Colon (tissue), 2 donors: ENCODE data around the gene HSPB7.

Experiments used
- FAIRE-seq: peaks from 2 replicates; lab custom pipeline; 2012; peaks lifted over from hg19 to GRCh38; lab: Jason Lieb, UNC
- donor health status: control.
- donor health status: control.

HSPB7 gene

DNA sequence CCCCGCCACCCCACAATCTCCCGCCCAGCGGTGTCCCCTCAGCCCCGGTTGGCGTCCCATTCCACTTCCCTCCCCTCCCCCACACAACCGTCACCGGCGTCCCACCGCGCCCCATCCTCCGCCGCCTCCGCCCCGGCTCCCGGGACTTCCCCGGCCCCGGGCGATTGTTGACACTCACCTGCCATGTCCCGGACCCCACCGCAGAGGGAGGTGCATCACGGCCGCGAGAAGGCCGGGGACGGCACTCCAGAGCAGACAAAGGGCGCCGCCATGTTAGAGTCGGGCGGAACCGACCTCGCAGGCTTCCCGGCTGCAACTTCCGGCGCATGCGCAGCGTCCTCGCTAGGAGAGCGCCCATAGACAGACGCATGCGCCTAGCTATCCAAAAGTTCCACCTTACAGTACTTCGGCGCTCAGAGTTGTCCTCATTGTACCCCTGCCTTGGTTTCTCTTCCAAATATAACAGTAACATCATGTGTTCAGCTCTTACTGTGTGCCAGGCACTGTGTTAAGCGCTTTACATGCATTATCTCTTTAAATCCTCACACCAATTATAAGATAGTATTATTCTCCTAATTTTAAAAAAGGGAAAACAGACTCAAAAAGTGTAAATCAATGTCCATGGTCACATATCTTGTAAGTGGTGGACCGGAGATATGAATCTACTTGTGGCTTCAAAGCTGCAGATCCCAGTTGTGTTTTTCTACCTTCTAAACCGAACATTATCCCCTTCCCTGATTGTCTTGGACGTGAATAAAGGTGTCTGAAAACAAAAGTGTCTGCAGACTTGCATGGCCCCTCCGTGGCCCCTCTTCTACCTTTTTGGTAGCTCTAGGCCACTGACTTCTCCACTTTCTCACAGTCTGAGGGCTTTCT, 41.8 kb downstream of the HSPB7 start, which contains the start of gene ZBTB17:
Gene ZBTB17, minus strand, starts transcription at position 297 of the 876 bp plus-strand sequence. CDS start 27,606 bp downstream, outside the sequence.
- FAIRE-seq: no peak

DNA sequence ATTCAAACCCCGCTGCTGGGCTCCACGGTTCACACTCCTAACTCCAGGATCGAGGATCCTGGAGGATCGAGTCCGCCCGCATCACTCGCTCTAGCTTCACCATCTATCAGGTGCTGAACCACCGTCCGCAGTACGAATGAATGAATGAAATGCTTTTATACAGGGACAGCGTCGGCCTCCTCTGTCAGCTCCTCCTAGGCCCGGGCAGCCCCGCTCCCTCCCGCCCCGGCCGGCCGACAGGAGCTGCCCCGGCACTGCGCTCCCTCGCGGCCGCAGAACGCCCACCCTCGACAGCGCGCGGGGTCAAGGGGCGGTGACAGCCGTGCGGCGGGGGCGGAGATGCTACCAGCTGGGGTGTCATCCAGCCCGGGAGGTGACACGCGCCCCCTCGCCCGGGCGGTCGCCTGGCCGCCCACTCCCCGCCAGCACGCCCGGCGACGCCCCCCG, 42.5 kb downstream of the HSPB7 start:
- FAIRE-seq: no peak

DNA sequence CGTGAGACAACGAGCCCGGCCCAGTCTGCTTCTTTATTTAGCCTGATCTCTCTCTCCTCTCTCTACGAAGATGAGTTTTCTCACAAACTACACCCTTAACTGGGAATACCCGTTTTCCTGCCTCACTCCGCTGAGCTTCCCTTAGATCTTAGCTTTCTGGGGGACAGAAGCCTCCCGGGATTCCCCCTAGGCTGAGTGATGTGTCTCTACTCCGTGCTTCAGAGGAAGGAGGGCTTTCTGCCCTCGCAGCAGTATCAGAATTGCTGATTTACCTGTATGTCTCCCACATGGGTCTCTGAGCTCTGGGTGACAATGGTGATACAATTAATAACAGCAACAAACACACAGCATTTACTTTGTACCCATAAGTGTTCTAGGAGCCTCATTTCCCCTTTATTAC, 43.0 kb downstream of the HSPB7 start:
- no peak for FAIRE-seq

DNA sequence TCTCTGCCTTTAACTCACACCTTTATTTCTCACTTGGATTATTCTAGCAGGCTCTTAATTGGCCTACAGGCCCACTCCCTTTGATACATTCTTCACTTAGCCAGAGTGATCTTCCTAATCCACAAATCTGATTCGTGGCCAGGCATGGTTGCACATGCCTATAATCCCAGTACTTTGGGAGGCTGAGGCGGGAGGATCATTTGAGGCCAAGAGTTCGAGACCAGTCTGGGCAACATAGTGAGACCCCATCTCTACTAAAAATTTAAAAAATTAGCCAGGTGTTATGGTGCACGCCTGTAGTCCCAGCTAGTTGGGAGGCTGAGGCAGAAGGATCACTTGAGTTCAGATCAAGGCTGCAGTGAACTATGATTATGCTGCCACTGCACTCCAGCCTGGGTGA, 44.1 kb downstream of the HSPB7 start:
- no peak for FAIRE-seq

DNA sequence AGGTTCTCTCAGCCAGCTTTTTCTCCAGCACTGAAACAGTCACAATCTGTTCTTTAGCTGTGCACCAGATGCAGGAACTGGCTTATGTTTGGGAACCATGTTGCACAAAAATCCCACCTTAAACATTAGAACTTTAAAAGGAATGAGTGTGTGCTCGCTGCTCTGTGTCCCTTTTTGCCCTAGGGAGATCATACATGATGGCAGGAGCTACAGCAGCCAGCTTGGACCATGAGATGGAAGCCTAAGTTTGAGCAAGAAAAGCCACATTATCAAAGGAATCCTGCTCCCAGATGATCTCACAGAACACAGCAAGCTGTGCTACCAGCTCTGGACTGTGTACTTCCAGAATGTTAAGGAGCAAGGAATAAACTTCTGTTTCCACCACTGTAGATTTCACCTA, 45.4 kb downstream of the HSPB7 start:
- FAIRE-seq: no peak

DNA sequence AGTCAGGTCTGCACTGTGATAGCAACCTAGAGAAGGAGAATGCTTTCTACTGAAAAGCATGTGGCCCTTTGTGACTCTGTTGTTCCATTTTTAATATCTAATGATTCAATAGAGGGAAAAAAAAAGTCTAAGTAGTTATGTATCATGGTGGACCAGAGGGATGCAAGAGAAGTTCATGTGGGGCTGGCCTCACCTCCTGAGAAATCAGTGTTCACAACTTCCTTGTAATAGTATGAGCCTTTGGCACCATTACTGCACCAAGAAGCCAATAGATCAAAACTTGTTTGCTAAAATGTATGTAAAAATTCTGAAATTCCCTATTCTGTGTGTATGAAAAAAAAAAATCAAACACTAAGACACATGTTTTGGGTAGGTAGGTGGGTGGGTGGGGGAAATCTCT, 46.9 kb downstream of the HSPB7 start:
- no peak for FAIRE-seq

DNA sequence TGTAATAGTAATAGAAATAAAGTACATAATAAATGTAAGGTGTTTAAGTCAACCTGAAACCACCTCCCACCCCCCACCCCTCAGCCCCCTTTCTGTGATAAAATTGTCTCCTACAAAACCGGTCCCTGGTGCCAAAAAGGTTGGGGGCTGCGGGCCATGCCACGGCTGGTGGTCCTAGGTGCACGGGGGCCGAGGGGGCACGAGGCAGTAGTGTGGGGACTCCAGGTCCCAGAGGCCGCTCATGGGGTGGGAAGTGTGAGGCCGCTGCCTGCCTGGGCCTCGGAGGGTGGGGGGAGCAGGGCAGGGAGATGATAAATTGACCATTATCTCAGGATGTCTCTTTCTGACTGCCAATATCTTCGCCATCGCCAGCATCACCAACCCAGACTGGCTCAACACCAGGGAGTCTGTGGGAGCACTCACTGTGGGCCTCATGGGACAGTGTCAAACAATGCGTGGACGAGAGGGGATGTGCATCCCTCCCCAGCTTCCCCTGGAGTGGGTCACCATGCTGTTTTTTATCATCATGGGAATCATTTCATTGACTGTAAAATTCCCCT, 48.4 kb downstream of the HSPB7 start:
- no peak for FAIRE-seq

DNA sequence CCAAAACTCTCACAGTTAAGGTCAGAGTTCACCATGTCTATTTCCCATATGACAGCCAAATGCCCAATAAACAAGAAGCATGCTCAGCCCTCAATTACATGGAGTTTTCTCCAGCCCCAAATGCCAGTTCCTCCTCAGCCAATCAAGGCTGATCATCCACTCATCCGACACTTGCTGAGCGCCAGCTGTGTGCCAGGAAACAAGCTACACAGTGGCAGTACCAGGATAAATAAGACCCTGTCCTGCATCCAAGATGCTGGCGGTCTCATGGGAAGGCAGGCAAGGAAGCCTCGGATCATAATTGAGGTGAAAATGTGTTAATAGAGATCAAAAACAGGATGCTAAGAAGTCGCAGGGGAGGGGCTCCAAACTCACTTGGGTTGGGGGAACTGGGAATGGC, 49.7 kb downstream of the HSPB7 start:
- FAIRE-seq: no peak

DNA sequence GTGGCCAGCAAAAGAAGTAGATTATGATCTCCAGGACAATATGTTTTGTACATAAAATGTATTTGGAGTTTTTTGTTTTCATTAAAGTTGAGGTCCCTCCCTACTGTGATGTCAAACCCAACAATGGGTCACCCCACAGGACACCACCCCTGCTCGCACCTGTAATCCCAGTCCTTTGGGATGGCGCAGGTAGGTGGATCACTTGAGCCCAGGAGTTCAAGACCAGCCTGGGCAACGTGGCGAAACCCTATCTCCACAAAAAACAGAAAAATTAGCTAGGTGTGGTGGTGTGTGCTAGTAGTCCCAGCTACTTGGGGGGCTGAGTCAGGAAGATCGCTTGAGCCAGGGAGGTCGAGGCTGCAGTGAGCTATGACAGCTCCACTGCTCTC, 50.9 kb downstream of the HSPB7 start:
- no peak for FAIRE-seq

DNA sequence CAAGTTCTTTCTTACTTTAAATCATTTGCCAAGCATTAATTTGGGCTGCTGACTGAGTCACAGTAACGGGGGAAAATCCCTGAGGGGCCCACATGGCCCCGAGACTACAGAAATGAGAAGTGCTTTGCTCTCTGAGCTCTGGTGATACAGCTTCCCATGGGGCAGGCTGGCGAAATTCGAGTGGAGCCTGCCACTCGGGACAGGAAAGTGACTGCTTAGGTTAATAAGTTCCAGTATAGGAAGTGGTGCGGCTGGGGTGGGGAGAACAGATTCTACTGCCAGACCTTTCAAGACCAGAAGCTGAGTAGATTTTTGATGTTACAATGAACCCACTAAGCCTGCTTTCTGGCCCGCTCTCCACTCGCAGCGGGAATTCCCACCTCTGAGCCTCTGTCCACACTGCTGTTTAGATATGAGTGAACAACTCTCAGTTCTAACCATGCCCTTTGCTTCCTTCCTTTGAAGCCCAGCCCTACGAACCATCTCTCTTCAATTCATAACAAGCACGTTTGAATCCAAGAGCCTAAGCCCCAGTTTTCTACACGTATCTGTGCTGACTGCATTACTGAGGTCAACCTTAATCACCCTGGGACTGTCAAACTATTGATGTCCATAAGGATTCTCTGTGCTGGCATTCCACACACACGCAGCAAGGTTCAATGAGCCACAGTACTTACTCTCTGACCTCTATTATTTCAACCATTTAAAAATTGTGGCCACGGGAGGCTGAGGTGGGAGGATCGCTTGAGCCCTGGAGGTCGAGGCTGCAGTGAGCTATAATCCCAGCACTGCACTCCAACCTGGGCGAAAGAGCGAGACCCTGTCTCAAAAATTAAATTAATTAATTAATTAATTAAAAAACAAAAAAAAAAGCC, 51.5 kb downstream of the HSPB7 start:
- no peak for FAIRE-seq

DNA sequence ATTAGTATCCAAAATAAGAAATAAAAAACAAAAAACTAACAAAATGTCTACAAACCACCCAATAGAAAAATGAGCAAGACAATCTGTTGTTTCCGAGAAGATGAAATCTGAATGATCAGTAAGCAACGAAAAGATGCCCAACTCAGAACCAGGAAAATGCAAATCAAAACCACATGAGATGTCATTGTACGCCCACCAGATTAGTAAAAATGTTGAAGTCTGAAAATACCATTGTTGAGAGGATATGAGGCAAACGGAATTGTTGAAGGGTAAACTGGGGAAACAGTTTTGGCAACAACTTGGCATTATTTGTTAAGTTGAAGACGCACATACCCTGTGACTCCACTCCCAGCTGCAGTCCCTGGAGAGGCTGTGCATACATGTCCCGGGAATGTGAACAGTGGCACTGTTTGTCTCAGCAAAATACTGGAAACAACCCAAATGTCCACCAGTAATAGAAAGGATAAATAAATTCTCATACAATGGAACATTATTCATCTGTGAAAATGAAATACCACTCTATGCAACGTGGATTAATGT, 52.5 kb downstream of the HSPB7 start:
- no peak for FAIRE-seq
